ENCODE data around the gene DMXL1.
A peak's percentile ranks its signal among the peaks of the same experiment; 100 is the strongest.
"Not testable (repeated sequence)": the region's sequence is repeated elsewhere in the genome, so short reads cannot be mapped to it uniquely, and the experiment has no call there.

The DMXL1 gene

GRCh38 chr5:119212026-119212425 is 141.1 kb downstream of the DMXL1 start:
- no peak for DNase-seq

- DNase-seq: no peak
Measured at GRCh38 chr5:119212676-119213075, 141.8 kb downstream of the DMXL1 start.

- DNase-seq: no peak
Measured at GRCh38 chr5:119217183-119217582, 146.3 kb downstream of the DMXL1 start.

- no peak for DNase-seq
Measured at GRCh38 chr5:119218830-119219782, 148.2 kb downstream of the DMXL1 start.

GRCh38 chr5:119220576-119221197 is 149.8 kb downstream of the DMXL1 start:
- no peak for DNase-seq

- no peak for DNase-seq
Measured at GRCh38 chr5:119221330-119221729, 150.4 kb downstream of the DMXL1 start.

- DNase-seq: no peak
Measured at GRCh38 chr5:119229950-119230349, 159.1 kb downstream of the DMXL1 start.

GRCh38 chr5:119238265-119239118 is 167.6 kb downstream of the DMXL1 start:
- no peak for DNase-seq

GRCh38 chr5:119239119-119239417 is 168.2 kb downstream of the DMXL1 start:
- DNase-seq: no peak

GRCh38 chr5:119239826-119240225 is 168.9 kb downstream of the DMXL1 start:
- DNase-seq: not testable (repeated sequence)

- DNase-seq: no peak
Measured at GRCh38 chr5:119243888-119244287, 173.0 kb downstream of the DMXL1 start.

GRCh38 chr5:119250946-119251901 is 180.3 kb downstream of the DMXL1 start:
- no peak for DNase-seq

GRCh38 chr5:119255571-119256356 is 184.9 kb downstream of the DMXL1 start:
- no peak for DNase-seq

- DNase-seq: no peak
Measured at GRCh38 chr5:119257613-119258012, 186.7 kb downstream of the DMXL1 start.

GRCh38 chr5:119263639-119264038 is 192.8 kb downstream of the DMXL1 start:
- DNase-seq: no peak

- DNase-seq: no peak
Measured at GRCh38 chr5:119264186-119264585, 193.3 kb downstream of the DMXL1 start.

GRCh38 chr5:119267958-119268386 is 197.1 kb downstream of the DMXL1 start:
- peak; percentile 65 to 95 for DNase-seq

- DNase-seq: peak; percentile 82 to 96
Measured at GRCh38 chr5:119268387-119269060, 197.6 kb downstream of the DMXL1 start.

- DNase-seq: peak in 1 of 2 donors; percentile 40
Measured at GRCh38 chr5:119269061-119269944, 198.4 kb downstream of the DMXL1 start.
